Heart right ventricle (tissue), 16 donors: ENCODE results near the gene DYDC1. TPM values are rescaled to one million over a fixed set of nuclear protein-coding genes. Genes with fewer than 3 reads are reported as not detected.

Source experiments
- ATAC-seq, 8 donors: fragments of 200-7000 bp; cut with Tn5 transposase; one replicate each; pipeline ENCODE4 v1.9.1; 2020; ENCODE audit warnings: mild to moderate bottlenecking in 8 of 8, moderate library complexity in 8 of 8, moderate number of reproducible peaks in 1 of 8
- DNase-seq, 2 donors: peaks; one replicate each; pipeline ENCODE4 v3.0.0-alpha.2; 2020
- H3K27ac ChIP-seq, 10 donors: fragments of 200-600 bp; sonication (generic) in 2 of 10; one replicate each; pipeline versions ENCODE4 v1.5.0 to v1.8.0; 2020 to 2022; ENCODE audit warnings: mild to moderate bottlenecking in 3 of 10
- H3K27me3 ChIP-seq, 7 donors: fragments of 200-600 bp; one replicate each; pipeline ENCODE4 v1.8.0; 2021 to 2022; ENCODE audit warnings: mild to moderate bottlenecking in 2 of 7
- H3K36me3 ChIP-seq, 9 donors: fragments of 200-600 bp; sonication (generic) in 1 of 9; one replicate each; pipeline versions ENCODE4 v1.5.0 to v1.8.0; 2020 to 2022; ENCODE audit warnings: mild to moderate bottlenecking in 2 of 9
- H3K4me1 ChIP-seq, 9 donors: fragments of 200-600 bp; sonication (generic) in 1 of 9; one replicate each; pipeline versions ENCODE4 v1.5.0 to v1.8.0; 2020 to 2022; ENCODE audit warnings: mild to moderate bottlenecking in 4 of 9
- H3K4me3 ChIP-seq, 10 donors: fragments of 200-600 bp; sonication (generic) in 2 of 10; one replicate each; pipeline versions ENCODE4 v1.5.0 to v1.8.0; 2020 to 2022; ENCODE audit warnings: mild to moderate bottlenecking in 7 of 10, moderate library complexity in 2 of 10
- H3K9me3 ChIP-seq, 11 donors: fragments of 200-600 bp in 10 of 11; sonication (generic) in 2 of 11; one replicate each; pipeline versions ENCODE4 v1.5.0 to v1.8.0; 2013 to 2022; ENCODE audit warnings: mild to moderate bottlenecking in 2 of 11, control low read depth in 1 of 11, moderate library complexity in 1 of 11
- CTCF ChIP-seq, 9 donors: fragments of 200-600 bp; sonication (generic) in 2 of 9; IDR thresholded peaks; one replicate each; pipeline versions ENCODE4 v1.5.0 to v1.8.0; 2021 to 2022; ENCODE audit warnings: antibody characterized with exemption in 9 of 9, mild to moderate bottlenecking in 5 of 9, moderate library complexity in 1 of 9
- WGBS, 2 donors: extraction: QIAGEN DNeasy Blood & Tissue Kit; methylation state at CpG; one replicate each; pipeline ENCODE4 v1.1.7; 2013; ENCODE audit warnings: inconsistent platforms in 1 of 2; 5-methylcytosine and 5-hydroxymethylcytosine counted together
- intact Hi-C, 10 donors: fragments of 100-400 bp; cut with DNase I; formaldehyde crosslinking; loops; one replicate each; pipeline versions ENCODE4 v1.11.1 to v1.14.2; 2022
- polyA plus RNA-seq, 2 donors: library from polyadenylated mRNA; stranded (reverse); fragments of 200-250 nt; gene quantifications; one replicate each; pipeline ENCODE4 v1.2.3, GENCODE V29; 2013
- total RNA-seq, 10 donors: library from RNA; stranded (reverse); fragmentation: NEBNext Ultra II Directional in 3 of 10; extraction: Animal tissue kit (Norgen Biotek cat#: 25700) in 3 of 10; gene quantifications; one replicate each; pipeline versions ENCODE4 v1.2.1 to v1.2.4, GENCODE V29; 2021 to 2023
- donor health status: Arrhythmogenic right ventricular cardiomyopathy.
- donor health status: ischemic (EF 13 %, LVEDD 7.1; RV severe dilation, severe dysfunction).
- donor health status: healthy with polysubstance abuse.
- donor health status: DM: no; HTN: yes; CAD: no.
- donor health status: DM: no; HTN: no; CAD: no.
- donor health status: ischemic (EF 25% LVEDD 6.9; RV normal size, moderate dysfunction).
- donor health status: ischemic (EF 25% LVEDD 5.7; RV mildly dilated, moderate dysfunction).
- donor health status: healthy.
- donor health status: DM: yes; HTN: yes; CAD: no.
- donor health status: Ischemic cardiomyopathy.
- donor health status: ischemic (EF 35%, LVEDD 5.7; RV mildly dilated, moderate dysfunction).
- donor health status: nonischemic (EF 11% LVEDD 7.7; RV severe dilation, severe dysfunction).
- donor health status: DM: yes; HTN: yes; CAD: no.
- donor health status: PGD.
- donor health status: ischemic (EF 29% LVEDD 5.4; RV normal size, mild dysfunction).
- donor health status: nonischemic (EF 23%, LVEDD 6.1; RV moderate dilation, normal function).

DYDC1 gene
- total and polyA plus RNA-seq, 12 donors: not detected

DNA sequence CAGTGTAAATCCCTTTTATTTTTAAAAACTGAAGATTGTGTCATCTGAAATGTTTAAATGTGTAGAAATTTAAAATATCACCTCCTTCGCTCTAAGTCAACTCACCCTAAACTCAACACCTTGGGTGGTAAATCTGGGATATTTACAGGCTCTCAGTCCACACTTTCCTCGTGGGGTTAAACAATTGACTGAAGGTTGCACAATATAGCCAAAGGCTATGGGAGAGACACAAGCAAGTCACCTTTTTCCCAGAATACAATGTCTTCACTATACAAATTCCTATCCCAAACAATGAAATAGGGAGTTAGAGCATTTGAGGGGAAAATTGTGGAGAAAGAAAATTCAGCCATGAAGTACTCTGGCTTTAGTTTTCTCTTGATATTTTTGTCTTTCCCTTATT is 34.4 kb downstream of the DYDC1 start:
- 86% methylated on average over 2 of the region's 2 CpGs for WGBS, 2 donors
- no peak for DNase-seq

GRCh38 chr10:80321183-80321582 is 35.4 kb downstream of the DYDC1 start:
- DNase-seq (no peak), ATAC-seq (no peak)
- no peak for TF ChIP-seq CTCF (IDR thresholded peaks at IDR 0.05)
- Histone ChIP-seq H3K9me3 (peaks cover 0 to 5% (median 0%) of the 10 kb centered on the region in 11 donors), H3K27me3 (peaks cover 0 to 7% (median 0%) of the 10 kb centered on the region in 7 donors), H3K36me3 (no peaks in the 10 kb centered on the region), H3K4me1 (no peaks in the 10 kb centered on the region), H3K4me3 (no peak overlapping the region), H3K27ac (no peak overlapping the region)
- intact Hi-C loops: no loop called here
- WGBS, 2 donors: 89 to 93% methylated on average over 5 of the region's 5 CpGs

More for the DNA sequence above, 34.4 kb downstream of the DYDC1 start:
- ATAC-seq: no peak
- Histone ChIP-seq H3K36me3 (no peaks in the 10 kb centered on the region), H3K4me1 (no peaks in the 10 kb centered on the region), H3K27ac (no peak overlapping the region), H3K4me3 (no peak overlapping the region), H3K9me3 (peaks cover 0 to 5% (median 0%) of the 10 kb centered on the region in 11 donors), H3K27me3 (peaks cover 0 to 13% (median 0%) of the 10 kb centered on the region in 7 donors)
- intact Hi-C loops: no loop called here
- no peak for TF ChIP-seq CTCF (IDR thresholded peaks at IDR 0.05)

DNA sequence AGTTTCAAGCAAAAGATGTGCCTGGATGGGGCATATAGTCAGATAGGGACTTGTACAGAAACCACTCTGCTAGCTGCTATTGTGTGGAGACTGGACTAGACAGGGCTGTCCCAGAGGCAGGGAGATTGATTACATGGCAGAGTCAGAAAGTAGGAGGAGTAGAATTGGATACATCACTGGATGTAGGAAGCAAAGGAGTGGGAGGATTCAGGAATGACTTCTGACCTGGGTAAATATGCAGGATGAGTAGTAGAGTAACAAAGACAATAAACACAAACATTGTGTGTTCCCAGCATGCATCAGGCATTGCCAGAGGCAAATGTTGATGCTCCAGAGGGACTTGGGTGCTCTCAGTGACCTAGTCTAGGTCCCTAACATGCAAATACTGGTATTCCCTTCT is 36.2 kb downstream of the DYDC1 start:
- intact Hi-C loops: no loop called here
- Histone ChIP-seq H3K27me3 (peaks cover 0 to 7% (median 0%) of the 10 kb centered on the region in 7 donors), H3K4me1 (no peaks in the 10 kb centered on the region), H3K4me3 (no peak overlapping the region), H3K27ac (no peak overlapping the region), H3K9me3 (peaks cover 0 to 5% (median 0%) of the 10 kb centered on the region in 11 donors), H3K36me3 (no peaks in the 10 kb centered on the region)
- no peak for TF ChIP-seq CTCF (IDR thresholded peaks at IDR 0.05)
- DNase-seq (no peak), ATAC-seq (no peak)

DNA sequence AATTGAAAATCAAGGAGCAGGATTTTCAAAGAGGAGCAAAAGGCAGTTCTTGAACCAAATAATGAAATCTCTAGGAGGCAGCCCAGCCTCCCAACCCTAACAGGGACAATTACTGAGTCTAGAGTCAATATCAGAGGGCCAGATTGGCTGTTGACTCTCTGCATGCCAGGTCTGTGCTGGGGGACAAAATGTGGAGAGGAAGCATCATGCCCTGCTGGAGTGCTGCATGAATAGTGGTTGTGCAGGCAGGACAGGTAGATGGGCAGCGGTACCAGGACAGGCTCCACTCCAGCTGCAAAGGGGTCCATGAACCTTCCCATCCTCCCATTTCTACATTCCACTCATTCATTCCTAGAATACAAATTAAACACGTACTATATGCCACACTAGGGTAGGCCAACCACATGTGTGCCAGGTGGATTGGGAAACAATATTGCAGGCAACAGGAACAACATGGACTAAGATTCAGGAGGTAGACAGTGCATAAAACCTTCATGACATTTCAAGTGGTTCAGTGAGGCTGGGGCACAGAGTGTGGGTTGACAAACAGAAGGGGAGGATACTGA is 36.7 kb downstream of the DYDC1 start:
- Histone ChIP-seq H3K4me1 (no peaks in the 10 kb centered on the region), H3K9me3 (peaks cover 0 to 5% (median 0%) of the 10 kb centered on the region in 11 donors), H3K27me3 (peaks cover 0 to 7% (median 0%) of the 10 kb centered on the region in 7 donors), H3K36me3 (no peaks in the 10 kb centered on the region), H3K27ac (no peak overlapping the region), H3K4me3 (no peak overlapping the region)
- ATAC-seq (no peak), DNase-seq (no peak)
- no peak for TF ChIP-seq CTCF (IDR thresholded peaks at IDR 0.05)
- WGBS, 2 donors: 90 to 92% methylated on average over 2 of the region's 2 CpGs
- intact Hi-C loops: no loop called here
